SU-DHL-6 (cell line): ENCODE results near the gene SREBF1.

Source experiments
- H2AFZ ChIP-seq: fragments of 200-600 bp; sonication (generic); 2 replicates; pipeline ENCODE4 v1.6.1; 2014; ENCODE audit warnings: low read depth, mild to moderate bottlenecking, moderate library complexity, mixed read lengths, antibody characterized with exemption, low read length; ENCODE audit not compliant: severe bottlenecking
- H3F3A ChIP-seq: fragments of 200-600 bp; shearing (Covaris generic); 2 replicates; pipeline ENCODE4 v1.6.0; 2016; ENCODE audit warnings: antibody characterized with exemption, mild to moderate bottlenecking; ENCODE audit not compliant: insufficient read depth
- H3K27ac ChIP-seq: fragments of 200-600 bp; sonication (generic); 2 replicates; pipeline ENCODE4 v1.5.1; 2016; ENCODE audit warnings: low read depth, mild to moderate bottlenecking, low read length, moderate library complexity, mixed read lengths
- H3K27me3 ChIP-seq: fragments of 200-600 bp; sonication (generic), shearing (Covaris generic); 2 replicates; pipeline ENCODE4 v1.6.0; 2014; ENCODE audit warnings: mild to moderate bottlenecking, low read length
- H3K36me3 ChIP-seq: fragments of 200-600 bp; sonication (generic); 2 replicates; pipeline ENCODE4 v1.6.1; 2014; ENCODE audit warnings: mild to moderate bottlenecking, low read length, mixed read lengths
- H3K4me2 ChIP-seq: fragments of 300-600, 200-600 bp; shearing (Covaris generic), sonication (generic); 2 replicates; pipeline ENCODE4 v1.6.0; 2014; ENCODE audit warnings: low read length, low read depth, mild to moderate bottlenecking; ENCODE audit not compliant: poor library complexity, severe bottlenecking
- H3K4me3 ChIP-seq: fragments of 200-600 bp; sonication (generic); 2 replicates; pipeline ENCODE4 v1.5.1; 2014; ENCODE audit warnings: antibody characterized with exemption, low read length, mild to moderate bottlenecking, mixed read lengths; ENCODE audit not compliant: insufficient read depth, poor library complexity, severe bottlenecking
- H3K79me2 ChIP-seq: fragments of 200-600 bp; sonication (generic); 2 replicates; pipeline ENCODE4 v1.6.1; 2014; ENCODE audit warnings: mild to moderate bottlenecking, low read length, moderate library complexity; ENCODE audit not compliant: insufficient read depth
- H3K9ac ChIP-seq: fragments of 200-600 bp; sonication (generic); 2 replicates; pipeline ENCODE4 v1.7.0; 2014; ENCODE audit warnings: mild to moderate bottlenecking, low read length
- H3K9me2 ChIP-seq: fragments of 200-600 bp; sonication (generic); replicated peaks from 2 replicates; pipeline ENCODE4 v1.6.1; 2014; ENCODE audit warnings: low read length; ENCODE audit not compliant: insufficient read depth
- H3K9me3 ChIP-seq: fragments of 200-600 bp; sonication (generic); 2 replicates; pipeline ENCODE4 v1.6.1; 2014; ENCODE audit warnings: low read length, mixed read lengths; ENCODE audit not compliant: insufficient read depth
- H4K20me1 ChIP-seq: fragments of 200-600 bp; sonication (generic); 2 replicates; pipeline ENCODE4 v1.6.1; 2014; ENCODE audit warnings: low read depth, mild to moderate bottlenecking, antibody characterized with exemption, low read length, moderate library complexity, mixed read lengths
- EZH2phosphoT487 ChIP-seq: fragments of 200-600 bp; sonication (generic), shearing (Covaris generic); conservative IDR thresholded peaks from 2 replicates; pipeline ENCODE4 v1.6.1; 2018; ENCODE audit warnings: mild to moderate bottlenecking, antibody characterized with exemption, low read length, moderate library complexity, mixed read lengths
- TF ChIP-seq, protein P1 (sequence below): fragments of 200-600 bp; sonication (generic); IDR thresholded peaks from one replicate; pipeline ENCODE4 v1.5.1; 2017; ENCODE audit warnings: antibody characterized with exemption, mild to moderate bottlenecking, low read length, moderate library complexity; ENCODE audit not compliant: insufficient read depth, poor library complexity, severe bottlenecking

The SREBF1 gene

DNA sequence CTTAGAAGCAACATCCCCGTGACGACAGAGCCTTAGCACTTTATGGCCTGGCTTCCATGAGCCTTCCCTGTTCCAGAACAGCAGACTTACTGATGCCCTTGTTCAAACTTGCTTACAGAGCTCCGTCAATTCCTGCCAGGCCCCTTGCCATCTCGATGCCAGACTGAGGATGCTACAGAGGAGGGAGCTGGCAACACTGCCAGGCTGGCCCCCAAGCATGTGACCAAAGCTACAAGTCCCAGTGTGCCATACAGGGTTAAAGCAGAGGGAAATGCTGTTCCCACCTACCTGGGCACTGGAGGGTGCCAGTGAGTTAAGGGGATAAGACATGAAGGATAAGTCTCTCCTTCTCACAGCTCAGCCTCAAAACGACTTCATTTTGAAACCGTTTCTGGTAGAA, 33.5 kb upstream of the SREBF1 start:
- H3K4me2 ChIP-seq, result no peak overlapping the region
- H3K27ac ChIP-seq, result no peak overlapping the region
- H3K79me2 ChIP-seq, result no peaks in the 10 kb centered on the region
- no peaks in the 10 kb centered on the region for H3F3A ChIP-seq
- H3K27me3 ChIP-seq, result no peaks in the 10 kb centered on the region
- no peaks in the 10 kb centered on the region for H3K36me3 ChIP-seq
- H3K9ac ChIP-seq, result no peak overlapping the region
- no peaks in the 10 kb centered on the region for H3K9me2 ChIP-seq
- no peaks in the 10 kb centered on the region for H3K9me3 ChIP-seq
- no peaks in the 10 kb centered on the region for H4K20me1 ChIP-seq
- TF ChIP-seq, protein P1, sequence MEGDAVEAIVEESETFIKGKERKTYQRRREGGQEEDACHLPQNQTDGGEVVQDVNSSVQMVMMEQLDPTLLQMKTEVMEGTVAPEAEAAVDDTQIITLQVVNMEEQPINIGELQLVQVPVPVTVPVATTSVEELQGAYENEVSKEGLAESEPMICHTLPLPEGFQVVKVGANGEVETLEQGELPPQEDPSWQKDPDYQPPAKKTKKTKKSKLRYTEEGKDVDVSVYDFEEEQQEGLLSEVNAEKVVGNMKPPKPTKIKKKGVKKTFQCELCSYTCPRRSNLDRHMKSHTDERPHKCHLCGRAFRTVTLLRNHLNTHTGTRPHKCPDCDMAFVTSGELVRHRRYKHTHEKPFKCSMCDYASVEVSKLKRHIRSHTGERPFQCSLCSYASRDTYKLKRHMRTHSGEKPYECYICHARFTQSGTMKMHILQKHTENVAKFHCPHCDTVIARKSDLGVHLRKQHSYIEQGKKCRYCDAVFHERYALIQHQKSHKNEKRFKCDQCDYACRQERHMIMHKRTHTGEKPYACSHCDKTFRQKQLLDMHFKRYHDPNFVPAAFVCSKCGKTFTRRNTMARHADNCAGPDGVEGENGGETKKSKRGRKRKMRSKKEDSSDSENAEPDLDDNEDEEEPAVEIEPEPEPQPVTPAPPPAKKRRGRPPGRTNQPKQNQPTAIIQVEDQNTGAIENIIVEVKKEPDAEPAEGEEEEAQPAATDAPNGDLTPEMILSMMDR, result no peak
- no peak for TF ChIP-seq EZH2phosphoT487
- H3K4me3 ChIP-seq, result no peak overlapping the region
- H2AFZ ChIP-seq, result no peak overlapping the region

GRCh38 chr17:17868641-17869522, 32.1 kb upstream of the SREBF1 start:
- Histone ChIP-seq H4K20me1 (no peaks in the 10 kb centered on the region), H3K36me3 (no peaks in the 10 kb centered on the region), H3K9me2 (no peaks in the 10 kb centered on the region), H3F3A (no peaks in the 10 kb centered on the region), H3K4me3 (no peak overlapping the region), H2AFZ (no peak overlapping the region), H3K79me2 (no peaks in the 10 kb centered on the region), H3K27ac (no peak overlapping the region), H3K9me3 (no peaks in the 10 kb centered on the region), H3K9ac (no peak overlapping the region), H3K27me3 (no peaks in the 10 kb centered on the region), H3K4me2 (no peak overlapping the region)
- no peak for TF ChIP-seq EZH2phosphoT487
- TF ChIP-seq, protein P1, result no peak

- Histone ChIP-seq H4K20me1 (no peaks in the 10 kb centered on the region), H3K36me3 (no peaks in the 10 kb centered on the region), H3K9me3 (no peaks in the 10 kb centered on the region), H2AFZ (no peak overlapping the region), H3K27me3 (no peaks in the 10 kb centered on the region), H3F3A (no peaks in the 10 kb centered on the region), H3K9ac (no peak overlapping the region), H3K27ac (no peak overlapping the region), H3K9me2 (no peaks in the 10 kb centered on the region), H3K4me3 (no peak overlapping the region), H3K79me2 (no peaks in the 10 kb centered on the region), H3K4me2 (no peak overlapping the region)
- TF ChIP-seq, protein P1, result no peak
- TF ChIP-seq EZH2phosphoT487, result no peak
These were observed 30.1 kb upstream of the SREBF1 start for GRCh38 chr17:17866897-17867296.
